HG03565 (cell line): ENCODE results near the gene PILRA.
"Not testable (repeated sequence)": the region's sequence is repeated elsewhere in the genome, so short reads cannot be mapped to it uniquely, and the experiment has no call there.

Experiments
- ATAC-seq: cut with Tn5 transposase; IDR thresholded peaks from one replicate; pipeline ENCODE4 v1.9.1; 2021; ENCODE audit warnings: mild to moderate bottlenecking, moderate library complexity; ENCODE audit not compliant: unreplicated experiment

The PILRA gene

DNA sequence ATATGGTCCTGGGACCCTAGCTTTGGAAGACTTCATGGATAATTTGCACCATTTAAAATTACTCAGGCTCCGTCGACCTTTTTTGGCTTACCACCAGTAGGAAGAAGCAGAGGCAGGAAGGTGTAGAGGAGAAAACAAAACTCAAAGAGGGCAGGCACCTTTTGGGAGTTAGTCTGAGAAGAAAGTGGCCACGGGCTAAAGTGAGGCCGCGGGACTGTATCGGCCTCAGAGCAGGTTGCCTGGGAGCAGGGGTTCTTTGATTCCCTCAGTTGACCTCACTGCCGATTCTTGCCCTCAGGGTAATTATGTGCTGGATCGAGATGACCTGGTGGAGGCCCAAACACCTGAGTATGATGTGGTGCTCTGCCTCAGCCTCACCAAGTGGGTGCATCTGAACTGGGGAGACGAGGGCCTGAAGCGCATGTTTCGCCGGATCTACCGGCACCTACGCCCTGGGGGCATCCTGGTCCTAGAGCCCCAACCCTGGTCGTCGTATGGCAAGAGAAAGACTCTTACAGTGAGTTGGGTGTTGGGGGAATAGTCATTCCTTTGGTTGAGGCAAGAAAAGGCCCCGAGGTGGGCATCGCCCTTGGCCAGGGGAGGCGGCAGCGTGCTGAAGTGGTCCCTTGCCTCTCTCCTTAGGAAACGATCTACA, 59.5 kb downstream of the PILRA start:
- ATAC-seq: no peak

DNA sequence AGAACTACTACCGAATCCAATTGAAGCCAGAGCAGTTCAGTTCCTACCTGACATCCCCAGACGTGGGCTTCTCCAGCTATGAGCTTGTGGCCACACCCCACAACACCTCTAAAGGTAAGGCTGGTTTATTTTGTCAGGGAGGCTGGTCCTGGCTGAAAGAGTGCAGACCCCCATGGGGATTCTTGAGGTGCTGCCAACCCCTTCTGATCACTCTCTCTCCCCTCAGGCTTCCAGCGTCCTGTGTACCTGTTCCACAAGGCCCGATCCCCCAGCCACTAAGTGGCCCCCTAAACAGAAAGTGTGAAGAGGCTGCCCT, 59.9 kb downstream of the PILRA start:
- no peak for ATAC-seq

DNA sequence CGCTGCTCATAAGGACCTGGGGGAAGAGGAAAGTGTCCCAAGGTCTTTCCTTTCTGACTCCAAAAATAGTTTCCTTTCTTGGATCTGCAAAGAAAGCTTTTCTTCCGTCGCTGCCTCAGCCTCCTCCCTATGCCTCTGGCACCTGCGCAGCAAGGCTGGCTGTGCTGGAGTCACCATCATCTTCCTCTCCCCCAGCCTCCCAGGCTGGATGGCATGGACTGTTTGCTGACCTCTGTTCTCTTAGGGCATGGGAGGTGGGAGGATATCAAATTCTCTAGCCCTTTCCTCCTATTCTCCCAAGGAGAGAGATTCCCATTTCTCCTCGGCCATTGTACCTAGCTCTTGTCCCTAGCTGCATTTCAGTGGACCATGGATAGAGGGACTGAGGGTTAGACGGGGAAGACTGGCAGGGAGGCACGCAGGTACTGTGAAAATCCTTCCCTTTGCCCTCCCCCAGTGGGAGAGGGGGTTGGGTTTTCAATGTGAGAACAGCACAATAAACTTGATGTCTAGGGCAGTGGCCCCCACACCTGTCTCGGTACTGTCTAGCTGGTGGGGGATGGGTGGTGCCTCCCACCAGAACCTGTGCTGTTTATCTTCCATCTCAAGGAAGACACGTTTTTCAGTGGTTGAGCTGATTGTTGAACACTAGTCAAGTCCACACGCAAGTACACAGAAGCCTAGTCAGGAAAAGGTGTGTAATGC, 60.5 kb downstream of the PILRA start:
- no peak for ATAC-seq

DNA sequence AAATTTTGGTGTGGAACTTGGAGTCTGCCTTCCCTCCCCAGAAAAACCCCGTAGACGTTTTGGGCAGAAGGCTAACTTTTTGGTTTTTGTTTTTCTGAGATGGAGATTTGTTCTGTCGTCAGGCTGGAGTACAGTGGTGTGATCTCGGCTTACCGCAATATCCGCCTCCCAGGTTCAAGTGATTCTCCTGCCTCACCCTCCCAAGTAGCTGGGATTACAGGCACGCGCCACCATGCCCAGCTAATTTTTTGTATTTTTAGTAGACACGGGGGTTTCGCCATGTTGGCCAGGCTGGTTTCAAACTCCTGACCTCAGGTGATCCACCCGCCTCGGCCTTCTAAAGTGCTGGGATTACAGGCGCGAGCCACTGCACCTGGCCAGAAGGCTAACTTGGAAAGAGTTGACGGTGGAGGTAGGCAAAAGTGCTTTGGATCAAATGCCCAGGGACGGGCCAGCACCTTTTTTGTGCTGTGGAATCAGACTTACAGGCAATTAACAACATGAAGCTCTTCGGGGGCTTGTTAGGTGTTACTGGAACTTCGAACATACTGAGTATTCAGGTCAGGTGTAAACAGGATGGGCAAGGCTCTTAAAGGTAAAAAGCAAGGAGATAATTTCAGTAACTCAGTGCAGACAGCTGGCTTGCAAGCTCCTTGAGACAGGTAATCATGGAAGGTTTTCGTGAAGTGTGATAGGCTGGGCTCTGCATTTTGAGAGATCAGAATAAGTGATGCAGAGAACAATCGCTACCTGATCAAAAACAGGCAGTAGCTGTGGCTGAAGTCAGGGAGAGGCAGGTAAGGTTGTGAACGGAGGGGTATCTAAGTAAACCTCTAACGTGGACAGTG, 61.2 kb downstream of the PILRA start:
- ATAC-seq: no peak

DNA sequence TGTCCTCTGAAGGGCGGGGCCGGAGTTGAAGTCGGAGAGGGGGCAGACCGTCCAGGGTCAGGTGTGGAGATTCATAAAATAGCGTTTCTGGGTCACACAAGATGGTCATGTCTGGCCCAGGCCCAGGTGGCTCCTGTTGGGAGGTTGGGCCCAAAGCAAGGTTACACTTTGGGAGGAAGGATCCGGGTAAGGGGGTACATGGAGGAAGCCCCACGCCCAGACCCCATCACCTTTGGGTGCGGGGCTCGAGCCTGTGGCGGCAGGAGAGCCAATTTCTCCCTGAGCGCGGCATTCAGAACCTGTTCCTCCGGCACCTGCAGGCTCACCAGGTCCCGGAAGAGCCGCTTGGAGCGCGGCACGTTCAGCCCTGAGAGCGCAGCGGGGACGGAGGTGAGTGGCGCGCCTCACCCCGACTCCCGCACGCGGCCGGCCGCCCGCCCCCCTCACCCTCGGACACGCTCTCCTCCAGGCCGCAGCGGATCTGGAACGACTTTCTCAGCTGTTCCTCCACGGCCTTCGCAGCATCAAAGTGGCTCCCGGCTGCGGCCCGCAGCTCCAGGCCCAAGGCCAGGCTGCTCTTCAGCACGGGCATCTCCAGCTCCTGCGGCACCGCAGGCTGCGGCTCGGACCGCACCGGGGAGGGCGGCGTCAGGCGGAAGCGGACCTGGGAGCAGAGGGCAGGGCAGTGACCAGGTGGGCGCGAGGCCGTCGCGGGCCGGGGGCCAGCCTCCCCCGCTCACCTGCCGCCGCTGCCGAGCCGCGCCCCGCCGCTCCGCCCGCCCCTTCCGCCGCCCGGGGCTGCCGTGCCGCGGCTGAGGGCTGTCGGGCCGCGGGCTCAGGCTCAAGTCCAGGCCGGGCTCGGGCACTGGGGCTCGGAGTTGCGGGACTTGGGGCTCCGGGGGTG, 62.4 kb downstream of the PILRA start:
- peak; percentile 24 for ATAC-seq

DNA sequence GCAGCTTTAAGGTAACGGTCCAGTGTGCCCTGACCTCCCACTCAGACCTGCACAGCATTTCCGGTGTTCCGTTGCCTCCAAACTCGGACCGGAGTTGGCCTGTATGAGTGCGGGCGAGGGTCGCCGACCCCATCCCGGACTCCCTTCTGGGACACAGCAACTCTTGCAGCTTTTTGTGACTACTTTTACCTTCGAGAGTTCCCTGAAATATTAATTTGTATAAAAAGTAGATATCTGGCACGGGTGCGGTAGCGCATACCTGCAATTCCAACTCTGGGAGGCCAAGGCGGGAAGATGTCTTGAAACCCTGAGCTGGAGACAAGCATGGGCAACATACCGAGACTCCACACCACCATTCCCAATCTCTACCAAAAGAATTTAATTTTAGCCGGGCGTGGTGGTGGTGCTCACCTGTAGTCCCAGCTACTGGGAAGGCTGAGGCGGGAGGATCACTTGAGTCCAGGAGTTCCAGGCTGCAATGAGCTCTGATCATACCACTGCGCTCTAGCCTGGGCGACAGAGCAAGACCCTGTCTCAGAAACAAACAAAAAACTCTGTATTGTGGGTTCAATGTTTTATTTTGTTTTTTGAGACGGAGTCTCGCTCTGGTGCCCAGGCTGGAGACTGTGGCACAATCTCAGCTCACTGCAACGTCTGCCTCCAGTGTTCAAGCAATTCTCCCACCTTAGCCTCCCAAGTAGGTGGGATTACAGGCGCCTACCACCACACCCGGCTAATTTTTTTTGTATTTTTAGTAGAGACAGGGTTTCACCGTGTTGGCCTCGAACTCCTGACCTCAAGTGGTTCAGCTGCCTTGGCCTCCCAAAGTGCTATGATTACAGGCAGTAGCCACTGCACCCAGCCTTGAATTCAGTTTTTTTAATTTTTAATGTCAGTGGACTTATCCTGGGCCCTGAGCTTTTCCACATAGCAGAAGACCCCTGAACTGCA, 64.1 kb downstream of the PILRA start:
- ATAC-seq: no peak

DNA sequence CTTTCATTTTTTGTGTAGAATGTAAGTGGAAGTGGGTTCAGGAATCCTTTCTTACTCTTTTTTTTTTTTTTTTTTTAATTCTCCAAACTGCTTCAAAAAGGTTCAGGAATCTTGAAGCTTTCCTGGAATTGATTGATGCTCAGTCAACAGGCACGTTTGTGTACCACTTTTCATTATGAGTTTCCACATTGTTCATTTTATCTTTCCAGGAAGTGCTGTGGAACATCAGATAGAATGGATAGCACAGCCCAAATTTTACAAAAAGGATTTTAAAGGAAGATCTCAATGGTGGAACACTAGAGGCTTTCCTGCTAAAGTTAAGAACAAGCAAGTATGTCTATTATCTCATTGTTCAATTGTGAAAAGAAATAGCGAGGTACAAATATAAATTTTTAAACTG, 64.9 kb downstream of the PILRA start:
- no peak for ATAC-seq

DNA sequence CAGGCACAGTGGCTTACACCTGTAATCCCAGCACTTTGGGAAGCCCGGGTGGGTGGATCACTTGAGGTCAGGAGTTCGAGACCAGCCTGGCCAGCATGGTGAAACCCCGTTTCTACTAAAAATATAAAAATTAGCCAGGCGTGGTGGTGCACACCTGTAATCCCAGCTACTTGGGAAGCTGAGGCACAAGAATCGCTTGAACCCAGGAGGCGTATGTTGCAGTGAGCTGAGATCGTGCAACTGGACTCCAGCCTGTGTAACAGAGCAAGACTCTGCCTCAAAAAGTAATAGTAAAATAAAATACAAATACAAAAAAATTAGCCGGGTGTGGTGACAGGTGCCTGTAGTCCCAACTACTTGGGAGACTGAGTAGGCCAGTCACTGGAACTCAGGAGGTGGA, 65.4 kb downstream of the PILRA start:
- ATAC-seq: not testable (repeated sequence)

DNA sequence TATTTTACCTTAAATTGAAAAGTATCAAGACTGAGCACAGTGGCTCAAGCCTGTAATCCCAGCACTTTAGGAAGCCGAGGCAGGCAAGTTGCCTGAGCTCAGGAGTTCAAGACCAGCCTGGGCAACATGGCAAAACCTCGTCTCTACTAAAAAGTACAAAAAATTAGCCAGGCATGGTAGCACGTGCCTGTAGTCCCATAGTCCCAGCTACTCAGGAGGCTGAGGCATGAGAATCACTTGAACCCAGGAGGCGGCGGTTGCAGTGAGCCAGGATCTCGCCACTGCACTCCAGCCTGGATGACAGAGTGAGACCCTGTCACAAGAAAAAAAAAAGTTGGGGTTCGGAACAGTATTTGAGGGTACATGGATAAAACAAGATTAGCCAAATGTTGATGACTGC, 66.0 kb downstream of the PILRA start:
- not testable (repeated sequence) for ATAC-seq

DNA sequence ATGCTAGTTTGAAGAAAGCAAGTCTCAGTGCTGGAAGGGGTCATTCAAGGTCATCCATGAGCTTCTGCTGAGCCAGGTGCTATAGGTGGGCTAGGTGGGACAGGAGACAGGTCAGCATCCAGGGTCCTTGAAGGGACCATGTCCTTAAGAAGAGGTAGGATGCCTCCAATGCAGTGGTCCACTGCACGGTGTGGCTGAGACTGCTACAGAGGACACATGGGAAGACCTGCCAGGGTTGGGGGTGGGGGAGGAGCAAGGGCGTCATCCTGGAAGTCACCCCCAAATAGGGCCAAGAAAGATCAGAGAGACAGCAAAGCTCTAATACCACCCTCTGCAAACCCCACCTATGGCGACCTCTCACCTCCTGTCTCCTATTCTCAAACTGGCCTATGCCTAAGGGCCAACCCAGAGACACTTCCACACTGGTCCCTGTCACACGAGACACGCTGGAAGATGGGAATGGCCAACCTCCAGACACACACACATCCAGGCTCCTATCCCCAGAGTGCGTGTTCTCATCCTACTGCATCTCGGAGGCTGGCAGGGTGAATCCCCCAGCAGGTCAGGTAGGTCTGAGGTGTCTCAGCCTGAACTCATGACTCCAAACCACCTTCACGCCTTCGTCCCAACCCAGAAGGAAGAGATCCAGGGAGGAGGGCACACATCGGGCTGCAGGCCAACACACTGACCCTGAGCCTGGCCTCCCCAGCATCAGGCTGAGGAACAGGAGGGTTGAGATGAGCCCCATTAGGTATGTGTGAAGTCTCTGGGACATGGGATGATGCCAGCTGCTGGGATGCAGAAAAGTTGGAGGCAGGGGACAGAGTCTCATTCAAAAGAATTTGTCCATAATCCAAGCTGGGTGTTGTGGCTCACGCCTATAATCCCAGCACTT, 68.6 kb downstream of the PILRA start:
- ATAC-seq: no peak

DNA sequence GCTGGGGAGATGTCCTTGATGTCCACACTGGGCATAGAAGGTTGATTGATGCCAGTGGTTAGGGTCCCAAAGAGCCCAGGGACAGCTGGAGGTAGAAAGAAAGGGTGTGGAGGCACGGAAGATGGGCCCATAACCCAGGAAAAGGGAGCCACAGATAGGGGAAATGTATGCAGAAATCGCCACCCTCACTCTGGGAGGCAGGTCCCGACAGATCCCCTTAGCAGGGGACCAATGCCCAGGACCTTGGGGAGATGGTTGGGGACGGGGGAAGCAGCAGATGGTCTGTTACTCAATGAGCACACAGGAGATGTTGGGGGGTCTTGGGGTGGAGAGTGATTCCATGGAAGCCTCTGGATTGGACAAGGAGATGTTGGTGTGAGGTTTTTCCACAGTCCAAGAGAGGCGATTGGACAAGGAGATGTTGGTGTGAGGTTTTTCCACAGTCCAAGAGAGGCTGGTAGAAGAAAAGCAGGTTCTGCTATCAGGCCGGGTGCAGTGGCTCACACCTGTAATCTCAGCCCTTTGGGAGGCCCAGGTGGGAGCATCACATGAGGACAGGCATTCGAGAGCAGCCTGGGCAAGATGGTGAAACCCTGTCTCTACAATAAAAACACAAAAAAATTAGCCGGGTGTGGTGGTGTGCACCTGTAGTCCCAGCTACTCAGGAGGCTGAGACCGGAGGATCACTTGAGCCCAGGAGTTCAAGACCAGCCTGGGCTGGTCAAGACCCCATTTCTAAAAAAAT, 70.0 kb downstream of the PILRA start:
- ATAC-seq: no peak

DNA sequence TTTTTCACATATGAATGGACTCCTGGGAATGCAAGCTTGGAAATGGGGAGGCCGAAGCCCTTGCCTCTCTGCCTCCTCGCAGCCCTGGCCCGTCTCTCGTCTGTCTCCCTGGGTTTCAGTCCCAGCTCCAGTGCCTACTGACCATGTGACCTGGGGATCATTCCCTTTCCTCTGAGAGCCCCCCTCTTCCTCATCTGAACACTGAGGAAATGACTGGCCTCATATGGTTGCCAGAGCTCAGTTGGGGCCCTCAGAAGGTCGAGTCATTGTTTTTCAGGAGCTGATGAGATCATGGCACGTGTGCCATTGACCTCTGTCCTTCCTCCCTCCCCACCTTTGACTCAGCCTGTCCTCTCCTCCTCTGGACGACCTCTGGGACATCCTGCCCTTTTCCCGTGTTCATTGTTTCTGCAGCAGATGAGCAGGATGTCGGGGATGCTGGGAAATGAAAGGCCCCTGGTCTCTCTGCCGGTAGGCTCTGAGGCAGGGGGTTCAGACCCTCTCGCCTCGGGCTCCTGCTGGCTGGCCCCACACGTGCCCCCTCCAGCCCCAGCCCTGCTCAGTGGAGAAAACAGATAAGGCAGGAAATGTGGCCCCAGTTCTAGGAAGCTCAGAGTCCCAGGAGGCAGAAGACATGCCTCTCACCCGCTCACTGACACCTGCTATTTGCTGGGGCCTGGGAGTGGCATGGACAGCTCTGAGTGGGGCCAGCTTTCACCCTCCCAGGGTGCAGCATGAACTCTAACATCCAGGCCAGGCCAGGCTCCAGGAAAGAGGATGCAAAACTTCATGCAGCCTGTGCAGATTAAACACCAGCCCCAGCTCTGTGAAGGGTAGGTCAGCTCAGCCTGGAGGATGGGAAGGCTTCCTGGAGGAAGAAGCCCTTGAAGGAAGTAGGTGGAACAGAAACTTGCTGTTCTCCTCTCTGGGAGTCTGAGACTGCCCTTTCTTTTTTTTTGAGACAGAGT, 71.3 kb downstream of the PILRA start:
- ATAC-seq: no peak

DNA sequence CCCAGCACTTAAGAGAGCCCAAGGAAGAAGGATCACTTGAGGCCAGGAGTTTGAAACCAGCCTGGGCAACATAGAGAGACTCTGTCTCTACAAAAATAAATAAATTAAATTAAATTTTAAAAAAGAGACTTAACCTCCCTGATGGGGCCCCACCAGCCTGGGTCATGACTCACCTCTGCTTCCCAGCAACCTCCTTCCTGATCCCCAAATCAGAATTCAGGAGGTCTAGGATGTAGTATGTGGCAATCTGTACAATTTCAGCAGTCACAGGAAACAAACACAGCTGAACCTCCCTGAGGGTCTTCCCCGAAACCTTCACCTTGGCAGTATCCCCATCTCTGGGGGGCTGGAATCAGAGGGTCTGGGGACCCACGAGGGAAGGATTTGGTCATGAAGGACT, 72.8 kb downstream of the PILRA start:
- ATAC-seq: no peak

DNA sequence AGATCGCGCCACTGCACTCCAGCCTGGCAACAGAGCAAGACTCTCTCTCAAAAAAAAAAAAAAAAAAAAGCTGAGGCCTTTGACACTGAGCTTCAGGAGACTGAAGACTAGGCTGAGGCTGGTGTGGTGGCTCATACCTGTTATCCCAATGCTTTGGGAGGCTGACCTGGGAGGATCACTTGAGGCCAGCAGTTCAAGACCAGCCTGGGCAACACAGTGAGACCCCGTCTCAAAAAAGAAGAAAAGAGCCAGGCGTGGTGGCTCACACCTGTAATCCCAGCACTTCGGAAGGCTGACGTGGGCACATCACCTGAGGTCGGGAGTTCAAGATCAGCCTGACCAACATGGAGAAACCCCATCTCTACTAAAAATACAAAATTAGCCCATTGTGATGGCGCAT, 74.1 kb downstream of the PILRA start:
- not testable (repeated sequence) for ATAC-seq

DNA sequence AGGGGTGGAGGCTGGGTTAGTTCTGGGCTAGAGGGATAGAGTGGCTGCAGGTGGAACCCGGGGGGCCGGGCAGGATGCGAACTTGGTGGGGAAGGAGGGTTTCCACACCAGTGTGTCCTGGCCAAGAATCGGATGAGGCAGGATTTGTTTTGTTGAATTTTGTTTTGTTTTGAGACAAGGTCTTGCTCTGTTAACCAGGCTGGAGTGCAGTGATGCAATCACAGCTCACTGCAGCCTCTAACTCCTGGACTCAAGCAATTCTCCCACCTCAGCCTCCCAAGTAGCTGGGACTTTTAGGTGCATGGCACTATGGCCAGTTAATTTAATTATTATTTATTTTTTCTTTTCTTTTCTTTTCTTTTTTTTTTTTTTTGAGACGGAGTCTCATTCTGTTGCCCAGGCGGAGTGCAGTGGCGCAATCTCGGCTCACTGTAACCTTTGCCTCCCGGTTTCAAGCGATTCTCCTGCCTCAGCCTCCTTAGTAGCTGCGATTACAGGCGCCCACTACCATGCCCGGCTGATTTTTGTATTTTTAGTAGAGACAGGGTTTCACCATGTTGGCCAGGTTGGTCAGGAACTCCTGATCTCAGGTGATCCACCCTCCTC, 76.0 kb downstream of the PILRA start:
- no peak for ATAC-seq
